Measurements from ENCODE around the gene ATL2.
"Not testable (repeated sequence)": the region's sequence is repeated elsewhere in the genome, so short reads cannot be mapped to it uniquely, and the experiment has no call there.

DNA sequence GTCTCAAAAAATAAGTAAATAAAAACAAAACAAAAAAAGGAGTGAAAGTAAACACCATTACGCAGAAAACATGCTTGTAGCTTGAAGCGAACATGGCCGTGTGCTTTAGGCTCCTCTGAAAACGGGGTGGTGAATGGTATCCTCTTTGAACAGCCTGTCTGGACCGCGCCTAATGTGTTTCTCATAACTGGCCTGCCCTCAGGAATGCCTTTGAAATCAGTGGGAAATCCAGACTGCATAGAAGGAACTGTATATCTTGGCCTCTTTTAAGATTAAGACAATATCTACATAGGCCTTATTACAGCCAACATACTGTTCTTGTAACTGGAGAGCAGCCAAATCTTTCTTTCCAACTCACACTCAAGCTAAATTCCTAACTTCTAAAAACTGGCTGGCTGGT, 6.7 kb upstream of the ATL2 start:
- TF ChIP-seq POLR2A, EP300, POLR2AphosphoS5 (IDR thresholded peaks at IDR 0.05): not testable (repeated sequence)
- TF ChIP-seq, protein P1, sequence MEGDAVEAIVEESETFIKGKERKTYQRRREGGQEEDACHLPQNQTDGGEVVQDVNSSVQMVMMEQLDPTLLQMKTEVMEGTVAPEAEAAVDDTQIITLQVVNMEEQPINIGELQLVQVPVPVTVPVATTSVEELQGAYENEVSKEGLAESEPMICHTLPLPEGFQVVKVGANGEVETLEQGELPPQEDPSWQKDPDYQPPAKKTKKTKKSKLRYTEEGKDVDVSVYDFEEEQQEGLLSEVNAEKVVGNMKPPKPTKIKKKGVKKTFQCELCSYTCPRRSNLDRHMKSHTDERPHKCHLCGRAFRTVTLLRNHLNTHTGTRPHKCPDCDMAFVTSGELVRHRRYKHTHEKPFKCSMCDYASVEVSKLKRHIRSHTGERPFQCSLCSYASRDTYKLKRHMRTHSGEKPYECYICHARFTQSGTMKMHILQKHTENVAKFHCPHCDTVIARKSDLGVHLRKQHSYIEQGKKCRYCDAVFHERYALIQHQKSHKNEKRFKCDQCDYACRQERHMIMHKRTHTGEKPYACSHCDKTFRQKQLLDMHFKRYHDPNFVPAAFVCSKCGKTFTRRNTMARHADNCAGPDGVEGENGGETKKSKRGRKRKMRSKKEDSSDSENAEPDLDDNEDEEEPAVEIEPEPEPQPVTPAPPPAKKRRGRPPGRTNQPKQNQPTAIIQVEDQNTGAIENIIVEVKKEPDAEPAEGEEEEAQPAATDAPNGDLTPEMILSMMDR (IDR thresholded peaks at IDR 0.05): not testable (repeated sequence)

Data from gastroesophageal sphincter (tissue), 3 donors.